Myocyte (in vitro differentiated cells): ENCODE data around the gene PLEK. TPM values are rescaled to one million over a fixed set of nuclear protein-coding genes. Genes with fewer than 3 reads are reported as not detected.
A peak's percentile ranks its signal among the peaks of the same experiment; 100 is the strongest.
"Not testable (repeated sequence)": the region's sequence is repeated elsewhere in the genome, so short reads cannot be mapped to it uniquely, and the experiment has no call there.

Experiments
- DNase-seq: peaks from one replicate; pipeline ENCODE4 v3.0.0-alpha.2; 2012; ENCODE audit warnings: low read depth
- polyA plus RNA-seq: library from polyadenylated mRNA; unstranded; fragments of >200 nt; gene quantifications from one replicate; pipeline ENCODE4 v1.2.1, GENCODE V29; 2012; ENCODE audit warnings: missing spikeins
- total RNA-seq: library from RNA; depleted of rRNA; stranded (reverse); fragments of >200 nt; gene quantifications from 2 replicates; pipeline ENCODE4 v1.2.3, GENCODE V29; 2014

The PLEK gene, protein sequence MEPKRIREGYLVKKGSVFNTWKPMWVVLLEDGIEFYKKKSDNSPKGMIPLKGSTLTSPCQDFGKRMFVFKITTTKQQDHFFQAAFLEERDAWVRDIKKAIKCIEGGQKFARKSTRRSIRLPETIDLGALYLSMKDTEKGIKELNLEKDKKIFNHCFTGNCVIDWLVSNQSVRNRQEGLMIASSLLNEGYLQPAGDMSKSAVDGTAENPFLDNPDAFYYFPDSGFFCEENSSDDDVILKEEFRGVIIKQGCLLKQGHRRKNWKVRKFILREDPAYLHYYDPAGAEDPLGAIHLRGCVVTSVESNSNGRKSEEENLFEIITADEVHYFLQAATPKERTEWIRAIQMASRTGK
- total RNA-seq = not detected in 2 replicates
- not detected for polyA plus RNA-seq

DNA sequence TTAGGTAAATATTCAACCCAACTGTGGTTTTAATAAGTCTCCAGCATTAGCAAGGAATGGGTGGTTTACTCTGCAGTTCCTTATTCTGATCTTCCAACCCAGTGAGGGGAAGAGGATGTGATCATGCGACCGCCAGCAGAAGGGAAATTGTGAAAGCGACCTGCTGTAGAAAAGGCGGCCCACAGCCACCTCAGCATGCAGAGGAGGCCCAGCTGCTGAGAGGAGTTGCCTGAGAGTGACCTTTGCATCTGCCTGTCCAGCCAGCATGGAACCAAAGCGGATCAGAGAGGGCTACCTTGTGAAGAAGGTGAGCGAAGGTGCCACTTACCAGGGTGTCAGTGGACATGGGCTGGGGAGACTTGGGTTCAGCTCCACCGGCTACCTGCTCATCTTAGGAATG is at the start of gene PLEK:
Gene PLEK (plus strand): TSS at position 196 of the 400 bp plus-strand sequence. CDS start 70 bp downstream, at position 266.
- no peak for DNase-seq

DNA sequence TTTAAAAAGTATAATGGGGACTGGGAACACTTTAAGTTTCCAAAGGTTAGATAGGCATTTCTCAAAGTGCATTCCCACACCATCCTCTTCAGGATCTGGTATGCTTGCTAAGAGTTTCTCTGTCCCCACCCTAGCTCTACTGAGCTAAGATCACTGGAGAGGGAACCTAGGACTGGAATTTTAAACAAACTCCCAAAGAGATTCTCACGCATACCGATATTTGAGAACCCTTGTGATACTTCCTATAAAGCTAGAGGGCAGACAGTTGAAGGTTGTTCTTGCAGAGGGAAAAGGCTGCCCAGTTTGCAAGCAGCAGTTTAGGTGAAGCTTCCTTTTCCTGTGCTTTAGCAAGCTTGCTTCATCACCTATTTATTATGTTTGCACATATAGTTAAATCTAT is 49.0 kb upstream of the PLEK start:
- DNase-seq = no peak

DNA sequence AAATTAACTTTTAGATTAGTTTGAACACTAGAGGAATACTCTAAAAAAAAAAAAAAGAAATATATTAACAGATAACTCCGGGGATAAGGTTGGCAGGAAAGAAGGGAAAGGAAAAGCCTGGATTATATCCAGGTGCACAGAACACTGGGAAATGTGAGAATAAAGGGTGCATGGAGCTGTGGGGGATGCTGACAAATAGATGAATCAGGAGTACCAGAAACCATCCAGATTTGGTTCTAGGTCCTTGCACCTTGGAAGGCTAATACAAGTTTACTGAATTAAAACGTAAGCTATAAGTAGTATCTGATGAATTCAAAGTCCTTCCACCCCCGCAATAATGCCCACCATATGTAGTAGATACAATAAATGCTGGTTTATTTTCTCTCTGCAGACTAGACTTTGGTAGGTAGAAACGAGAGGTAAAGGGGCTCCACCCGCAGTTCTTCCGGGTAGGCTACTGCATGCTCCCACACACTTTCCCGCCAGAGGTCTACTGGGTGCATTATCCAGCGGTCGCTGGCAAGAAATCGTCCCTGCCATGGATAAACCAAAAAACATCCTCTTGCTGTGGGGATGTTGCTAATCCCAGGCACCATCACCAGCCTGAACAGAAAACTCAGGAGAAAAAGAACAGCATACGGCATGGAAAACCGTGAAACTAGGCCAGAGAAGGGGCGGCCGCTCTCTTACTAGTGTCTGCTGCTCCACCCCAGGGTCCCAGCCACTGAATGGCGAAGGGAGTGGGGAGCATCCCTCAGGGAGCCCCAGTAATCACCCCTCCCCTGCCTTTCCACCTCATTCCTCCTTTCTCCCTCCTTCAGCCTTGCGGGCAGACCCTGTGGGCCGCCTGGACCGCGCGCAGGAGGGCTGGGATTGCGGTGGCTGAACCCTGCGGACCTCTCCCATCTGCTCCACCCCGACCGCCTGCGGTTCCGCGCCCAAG is 46.8 kb upstream of the PLEK start:
- no peak for DNase-seq

DNA sequence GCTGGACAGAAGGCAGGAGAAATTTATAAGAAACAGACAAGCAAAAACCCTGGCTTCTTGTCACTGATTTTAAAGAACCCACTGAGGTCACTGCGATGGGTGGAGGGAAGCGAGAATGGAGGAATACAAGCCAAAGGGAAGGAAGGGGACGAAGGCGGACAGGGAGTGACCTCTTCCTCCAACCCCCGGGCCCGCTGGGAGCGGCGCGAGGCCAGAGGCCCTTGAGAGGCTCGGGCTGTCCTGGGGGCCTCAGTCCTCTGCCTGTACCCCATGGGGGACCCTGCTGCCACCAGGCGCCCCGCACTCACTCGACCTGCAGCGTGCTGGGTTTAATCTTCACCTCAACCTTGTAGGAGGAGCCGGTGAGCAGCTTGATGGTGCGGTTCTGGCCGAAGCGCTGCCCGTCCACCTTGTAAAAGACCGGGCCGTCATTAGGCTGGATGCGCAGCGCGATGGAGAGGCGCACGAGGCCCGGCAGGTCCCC is 46.1 kb upstream of the PLEK start:
- DNase-seq = peak; percentile 40

DNA sequence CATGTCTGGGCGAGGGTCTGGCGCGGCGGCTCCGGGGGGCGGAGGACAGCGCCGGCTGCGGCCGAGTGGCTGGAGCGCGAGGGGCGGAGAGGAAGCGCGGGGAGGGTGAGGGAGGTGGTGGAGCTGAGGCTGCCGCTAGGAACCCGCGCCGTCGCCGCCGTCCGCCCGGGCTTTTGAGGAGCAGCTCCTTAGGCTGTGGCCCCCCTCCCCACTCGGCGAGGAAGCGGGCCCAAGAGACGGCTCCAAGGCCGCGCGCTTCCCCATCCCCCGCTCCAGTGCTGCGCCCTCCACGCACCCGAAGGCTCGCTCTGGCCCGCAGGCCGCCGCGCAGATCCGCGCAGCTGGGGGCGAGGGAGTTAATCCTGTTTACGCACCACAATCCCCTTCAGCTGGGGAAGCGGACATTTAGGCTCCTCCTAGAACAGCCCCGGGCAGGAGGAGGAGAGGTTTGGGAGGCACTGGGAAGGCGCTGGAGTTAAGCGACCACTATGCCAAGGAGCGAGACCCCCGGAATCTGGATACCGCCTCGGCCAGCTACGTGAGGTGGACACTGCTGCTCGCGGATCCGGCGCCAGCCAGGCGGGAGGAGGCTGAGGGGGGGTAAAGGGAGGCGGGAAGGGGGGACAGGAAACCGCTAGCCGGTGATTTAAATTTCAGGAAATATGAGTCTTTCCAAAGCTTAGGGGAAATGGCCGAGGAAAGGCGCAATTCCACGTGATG is 45.5 kb upstream of the PLEK start, which contains the start of gene CNRIP1:
Gene CNRIP1 (minus strand): TSS at position 552 of the 720 bp plus-strand sequence. CDS start 549 bp downstream, at position 3.
- DNase-seq = peak; percentile 64

DNA sequence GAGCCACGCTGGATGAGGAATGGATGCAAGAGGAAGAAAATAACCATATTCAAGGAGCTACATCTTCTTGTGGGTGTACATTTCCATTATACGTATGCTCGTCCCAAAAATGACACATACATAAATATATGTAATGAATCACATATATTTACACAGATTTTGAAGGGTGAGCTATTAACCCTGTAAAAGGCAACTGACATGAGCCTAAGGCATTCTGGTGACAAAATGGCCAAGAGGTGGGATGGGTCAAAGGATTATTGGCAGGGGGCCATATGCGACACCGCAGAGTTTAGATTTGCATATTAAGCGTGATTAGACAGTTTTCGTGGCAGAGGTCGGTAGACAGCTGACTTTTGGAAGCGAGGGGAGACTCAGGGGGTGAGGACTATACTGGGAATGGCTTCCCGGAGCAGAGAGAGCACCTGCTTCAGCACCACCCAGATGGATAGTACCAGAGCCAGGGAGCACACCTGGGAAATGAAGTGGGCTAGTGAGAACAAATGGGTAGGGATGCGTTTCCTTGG is 44.9 kb upstream of the PLEK start:
- DNase-seq = peak; percentile 28

DNA sequence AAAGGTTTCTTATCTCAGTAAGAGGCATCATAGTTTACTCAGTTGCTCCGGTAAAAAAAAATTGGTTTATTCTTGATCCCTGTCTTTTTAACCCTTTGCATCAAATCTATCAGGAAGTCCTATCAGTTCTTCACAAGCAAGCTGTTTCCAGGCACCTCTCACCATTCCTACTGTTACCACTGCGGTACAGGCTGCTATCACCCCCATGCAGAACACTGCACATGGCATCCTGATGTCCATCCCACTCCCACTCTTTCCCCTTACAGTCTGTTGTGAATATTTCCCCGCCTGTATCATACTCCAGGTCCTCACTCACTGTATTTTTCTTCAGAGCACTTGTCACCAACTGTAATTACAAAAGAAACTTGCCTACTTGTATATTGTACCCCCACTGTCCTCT is 40.0 kb upstream of the PLEK start:
- no peak for DNase-seq

DNA sequence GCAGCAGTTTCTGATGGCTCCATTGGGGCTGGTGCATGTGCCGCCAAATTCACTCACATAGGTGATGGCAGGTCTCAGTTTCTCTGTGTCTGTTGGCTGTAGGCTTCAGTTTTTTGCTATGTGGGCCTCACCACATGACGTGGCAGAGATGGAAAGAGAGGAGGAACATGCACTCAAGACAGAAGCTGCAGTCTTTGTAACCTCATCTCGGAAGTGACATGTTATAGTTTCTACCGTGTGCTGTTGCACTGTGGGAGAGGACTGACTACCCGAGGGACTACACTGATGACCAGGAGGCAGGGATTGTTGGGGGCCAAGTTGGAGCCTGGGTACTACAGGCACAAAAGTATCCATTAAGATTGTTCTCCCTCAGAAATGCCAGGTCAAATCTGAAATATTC is 36.2 kb upstream of the PLEK start:
- DNase-seq = no peak

DNA sequence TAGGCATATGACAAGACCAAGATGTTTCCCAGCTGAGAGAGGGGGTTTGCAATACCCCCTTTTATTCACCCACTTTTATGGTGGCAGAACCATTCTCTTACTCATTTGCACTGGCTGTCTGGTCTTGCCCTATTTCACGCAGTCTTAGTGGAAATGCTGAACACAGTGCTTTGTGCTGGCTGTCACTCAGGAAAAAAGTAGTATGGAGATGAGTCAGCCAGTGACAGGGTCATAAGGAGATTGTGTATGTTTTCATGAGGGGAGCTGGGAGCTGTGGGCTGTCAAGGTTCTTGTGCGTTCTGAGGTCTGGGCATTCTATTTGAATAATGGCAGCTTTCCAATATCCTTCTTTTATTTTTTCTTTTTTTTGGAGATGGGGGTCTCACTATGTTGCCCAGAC is 34.4 kb upstream of the PLEK start:
- no peak for DNase-seq

DNA sequence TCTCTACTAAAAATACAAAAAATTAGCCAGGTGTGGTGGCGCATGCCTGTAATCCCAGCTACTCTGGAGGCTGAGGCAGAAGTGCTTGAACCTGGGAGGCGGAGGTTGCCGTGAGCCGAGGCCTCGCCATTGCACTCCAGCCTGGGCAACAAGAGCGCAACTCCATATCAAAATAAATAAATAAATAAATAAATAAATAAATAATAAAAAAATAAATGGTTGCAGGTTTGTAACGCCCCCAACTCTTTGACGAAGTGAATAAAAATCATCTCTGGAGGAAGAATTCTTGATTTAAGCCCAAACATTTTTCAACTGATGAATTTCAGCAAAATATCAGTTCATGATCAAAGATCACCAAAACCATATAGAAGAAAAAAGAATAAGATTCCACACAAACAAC is 32.1 kb upstream of the PLEK start:
- no peak for DNase-seq

DNA sequence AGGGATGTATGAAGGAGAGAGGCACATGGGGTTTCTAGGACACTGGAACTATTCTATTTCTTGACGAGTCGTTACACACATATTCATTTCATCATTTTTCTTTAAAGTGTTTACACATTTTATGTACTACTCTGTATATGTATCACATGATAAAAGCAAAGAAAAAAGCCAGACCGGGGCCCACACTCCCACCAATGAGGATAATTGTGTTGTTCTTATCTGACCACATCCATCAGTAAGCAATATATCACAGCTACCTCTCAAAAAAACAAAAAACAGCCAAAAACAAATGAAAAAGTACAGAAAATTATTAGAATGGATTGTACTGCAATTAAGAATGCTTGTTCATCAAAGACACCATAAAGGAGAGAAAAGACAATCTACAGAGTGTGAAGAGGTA is 31.2 kb upstream of the PLEK start:
- no peak for DNase-seq

DNA sequence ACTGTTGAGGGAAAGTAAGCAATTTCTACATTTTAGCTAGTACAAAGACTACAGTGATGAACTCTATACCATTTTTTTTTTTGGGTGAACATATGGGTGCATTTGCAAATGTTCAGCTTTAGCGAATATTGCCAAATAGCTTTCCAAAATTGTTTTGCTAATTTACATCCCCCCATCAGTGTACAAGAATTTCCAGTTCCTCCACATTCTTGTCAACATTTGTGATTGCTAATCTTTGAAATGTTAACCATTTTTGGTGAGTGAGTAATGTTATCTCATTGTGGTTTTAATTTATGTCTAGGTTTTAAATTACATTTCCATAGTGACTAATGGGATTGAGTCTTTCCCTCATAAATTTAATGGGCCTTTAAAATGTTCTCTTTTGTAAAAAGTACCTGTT is 28.9 kb upstream of the PLEK start:
- DNase-seq = no peak

DNA sequence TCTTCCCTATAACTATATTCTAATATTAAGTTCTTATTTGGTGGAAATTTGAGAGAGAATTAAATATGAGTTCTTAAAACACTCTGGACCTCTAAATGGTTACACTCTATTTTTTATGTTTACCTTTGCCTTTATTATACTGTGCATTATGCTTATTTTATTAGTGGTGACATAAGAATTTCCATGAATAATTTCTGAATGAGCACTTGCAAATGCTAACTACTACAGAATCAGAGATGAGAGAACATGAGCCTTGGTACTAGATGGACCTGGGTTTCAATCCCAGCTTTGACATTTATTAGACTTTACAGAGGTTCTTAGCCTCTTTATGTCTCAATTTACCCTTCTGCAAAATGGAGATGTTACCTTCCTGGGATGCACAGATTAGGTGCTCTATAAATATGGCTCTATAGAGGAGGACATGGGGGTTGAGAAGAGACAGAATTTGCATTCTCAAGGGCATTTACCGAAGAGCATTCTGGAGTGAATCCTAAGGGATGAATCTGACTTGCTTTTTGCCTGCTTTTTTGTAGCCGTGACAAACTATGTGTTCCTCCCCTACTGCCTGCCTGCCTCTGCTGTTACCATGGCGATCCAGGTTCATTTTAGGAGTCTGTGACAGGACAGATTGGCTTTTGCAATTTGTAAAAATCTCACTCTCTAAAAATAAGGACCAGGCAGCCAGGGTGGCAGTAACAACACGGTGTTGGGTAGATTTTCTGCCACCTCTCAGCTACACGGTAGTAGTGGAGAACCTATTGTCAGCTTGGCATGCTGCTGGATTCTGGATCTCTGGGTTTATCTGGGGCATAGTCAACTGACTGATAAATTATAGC is 24.6 kb upstream of the PLEK start:
- no peak for DNase-seq

DNA sequence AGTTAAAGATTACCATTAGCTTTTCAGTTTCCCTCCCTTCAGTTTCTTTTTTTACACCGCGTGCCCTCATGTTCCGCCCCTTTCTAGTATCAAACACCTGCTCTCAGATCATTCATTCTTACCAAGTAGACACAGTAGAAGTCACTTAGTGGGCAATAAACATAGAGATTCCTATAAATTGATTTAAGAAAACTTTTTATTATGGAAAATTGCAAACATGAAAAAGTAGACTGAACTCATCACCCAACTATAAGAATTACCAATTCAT is 24.1 kb upstream of the PLEK start:
- no peak for DNase-seq

DNA sequence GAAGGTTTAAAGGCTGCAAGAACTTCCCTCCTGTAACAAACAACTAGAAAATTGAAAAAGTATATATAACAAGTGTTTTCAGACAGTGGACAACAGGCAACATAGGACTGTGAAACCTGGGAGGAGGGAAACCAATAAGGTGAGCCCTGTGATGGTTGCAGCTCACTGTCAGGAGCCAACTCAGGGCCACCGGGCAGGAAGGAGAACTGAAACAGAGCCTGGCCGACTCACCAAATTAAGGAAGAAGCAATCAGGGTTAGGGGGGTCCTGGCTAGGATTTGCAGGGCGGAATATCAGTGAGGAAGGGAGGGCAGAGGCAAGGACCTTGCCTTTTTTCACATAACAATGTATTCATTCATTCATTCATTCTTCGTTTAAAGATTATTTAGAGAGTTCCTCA is 23.5 kb upstream of the PLEK start:
- DNase-seq = no peak

DNA sequence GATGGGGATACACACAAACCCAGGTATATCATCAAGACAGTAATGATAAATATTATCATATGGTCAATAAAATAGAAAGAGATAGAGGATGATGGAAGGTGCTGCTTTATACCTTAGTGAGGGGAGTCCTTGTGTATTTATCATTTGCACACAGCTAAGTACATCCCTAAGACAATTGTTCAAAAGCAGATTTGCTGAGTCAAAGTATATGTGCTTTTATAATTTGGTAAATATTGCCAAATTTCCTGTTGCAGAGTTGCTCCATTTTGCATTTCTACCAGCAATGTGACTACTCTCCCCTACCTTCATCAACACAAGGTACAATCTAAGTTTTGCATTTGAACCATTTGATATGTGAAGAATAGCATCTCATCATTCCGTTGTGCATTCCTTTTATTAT is 22.6 kb upstream of the PLEK start:
- DNase-seq = no peak

DNA sequence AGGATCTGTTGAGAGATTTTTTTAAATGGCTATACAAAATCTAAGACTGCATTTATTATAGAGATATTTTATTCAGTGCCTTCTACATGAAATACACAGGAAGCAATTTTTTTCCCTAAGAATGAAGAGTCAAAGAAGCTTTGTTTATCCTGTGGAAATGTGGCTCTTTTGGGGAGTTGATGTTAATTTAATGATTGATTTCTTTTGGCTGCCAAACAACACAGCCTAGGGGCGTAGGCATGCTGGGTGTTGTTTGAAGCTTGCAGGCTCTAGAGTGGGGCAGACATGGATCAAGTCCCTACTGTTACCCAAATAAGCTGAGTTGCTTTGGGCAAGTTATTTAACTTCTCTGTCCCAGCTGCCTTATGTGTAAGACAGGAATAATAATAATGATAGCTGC is 21.1 kb upstream of the PLEK start:
- DNase-seq = no peak

DNA sequence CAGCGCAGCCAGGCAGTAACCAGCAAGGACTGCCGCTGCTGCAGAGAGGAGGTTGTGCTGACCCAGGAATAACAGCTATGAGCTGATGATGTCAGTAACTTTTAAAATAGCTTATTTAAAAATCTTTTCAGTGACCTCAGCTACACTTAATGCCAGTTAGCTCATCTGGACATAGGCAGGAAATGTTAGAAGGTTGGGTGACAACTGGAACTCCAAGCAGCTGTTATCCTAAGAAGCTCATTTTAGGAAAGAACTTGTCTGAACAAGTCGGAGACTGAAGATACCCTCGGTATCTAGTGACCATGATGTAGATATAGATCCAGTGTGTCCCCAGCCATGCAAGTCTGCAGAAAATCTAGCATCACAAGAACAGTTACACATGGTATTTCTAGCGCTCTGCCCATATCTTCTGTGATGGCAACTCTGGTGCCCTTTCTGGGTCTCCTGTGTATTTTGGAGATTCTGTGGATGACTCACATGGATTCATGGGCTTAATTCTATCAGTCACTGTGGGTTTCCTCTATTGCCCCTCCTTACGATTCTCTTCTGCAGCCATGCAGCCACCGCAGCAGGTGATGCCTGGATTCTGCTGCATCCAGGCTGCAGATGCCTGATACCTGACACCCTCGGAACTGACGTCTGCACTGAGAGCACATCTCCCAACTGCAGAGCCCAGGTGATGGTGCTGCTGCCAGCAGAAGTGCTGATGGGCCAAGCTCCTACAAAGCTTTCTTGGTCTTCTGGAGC is 19.8 kb upstream of the PLEK start:
- peak; percentile 71 for DNase-seq

DNA sequence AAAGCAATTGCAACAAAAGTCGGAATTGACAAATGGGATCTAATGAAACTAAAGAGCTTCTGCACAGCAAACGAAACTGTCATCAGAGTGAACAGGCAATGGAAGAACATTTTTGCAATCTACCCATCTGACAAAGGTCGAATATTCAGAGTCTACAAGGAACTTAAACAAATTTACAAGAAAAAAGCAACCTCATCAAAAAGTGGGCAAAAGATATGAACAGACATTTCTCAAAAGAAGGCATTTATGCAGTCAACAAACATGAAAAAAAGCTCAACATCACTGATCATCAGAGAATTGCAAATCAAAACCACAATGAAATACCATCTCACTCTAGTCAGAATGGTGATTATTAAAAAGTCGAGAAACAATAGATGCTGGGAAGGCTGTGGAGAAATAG is 16.0 kb upstream of the PLEK start:
- DNase-seq = not testable (repeated sequence)

DNA sequence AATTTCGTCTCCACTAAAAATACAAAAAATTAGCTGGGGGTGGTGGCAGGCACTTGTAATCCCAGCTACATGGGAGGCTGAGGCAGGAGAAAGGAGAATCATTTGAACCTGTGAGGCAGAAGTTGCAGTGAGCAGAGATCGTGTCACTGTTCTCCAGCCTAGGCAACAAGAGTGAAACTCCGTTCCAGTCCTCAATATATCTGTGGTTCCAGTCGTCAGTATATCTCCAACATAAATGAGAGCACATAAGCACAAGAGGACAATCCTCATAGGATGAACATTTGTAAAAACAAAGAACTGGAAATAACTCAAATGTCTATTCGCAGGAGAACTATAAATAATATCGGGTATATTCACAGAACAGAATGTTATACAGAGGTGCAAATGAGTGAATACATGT is 13.1 kb upstream of the PLEK start:
- no peak for DNase-seq
